GM23338 (cell line): ENCODE data around the gene TESMIN. TPM values are rescaled to one million over a fixed set of nuclear protein-coding genes. Genes with fewer than 3 reads are reported as not detected.
A peak's percentile ranks its signal among the peaks of the same experiment; 100 is the strongest.

Source experiments
- ATAC-seq: fragments of 200-7000 bp; cut with Tn5 transposase; 3 replicates; pipeline ENCODE4 v1.9.1; 2020
- DNase-seq: peaks from one replicate; pipeline ENCODE4 v3.0.0-alpha.2; 2015; ENCODE audit warnings: low spot score
- H2AFZ ChIP-seq: fragments of 200-600 bp; sonication (generic); 2 replicates; pipeline ENCODE4 v1.8.0; 2016; ENCODE audit warnings: antibody characterized with exemption, mild to moderate bottlenecking, moderate library complexity
- H3F3A ChIP-seq: fragments of 200-600 bp; sonication (generic); replicated peaks from 2 replicates; pipeline ENCODE4 v1.8.0; 2017; ENCODE audit warnings: antibody characterized with exemption, mixed run types, low read depth
- H3K27ac ChIP-seq: fragments of 200-600 bp; sonication (generic); 2 replicates; pipeline ENCODE4 v1.6.1; 2016; ENCODE audit warnings: low read depth
- H3K27me3 ChIP-seq: fragments of 200-600 bp; sonication (generic); 2 replicates; pipeline ENCODE4 v1.8.0; 2016; ENCODE audit warnings: mild to moderate bottlenecking, mixed run types, moderate library complexity; ENCODE audit not compliant: insufficient read depth
- H3K36me3 ChIP-seq: fragments of 200-600 bp; sonication (generic); 2 replicates; pipeline ENCODE4 v1.8.0; 2016; ENCODE audit warnings: mild to moderate bottlenecking; ENCODE audit not compliant: insufficient read depth
- H3K4me1 ChIP-seq: fragments of 200-600 bp; sonication (generic); 2 replicates; pipeline ENCODE4 v1.8.0; 2016; ENCODE audit warnings: mild to moderate bottlenecking, moderate library complexity; ENCODE audit not compliant: insufficient read depth
- H3K4me2 ChIP-seq: fragments of 200-600 bp; sonication (generic); 2 replicates; pipeline ENCODE4 v1.7.1; 2017; ENCODE audit warnings: mixed run types
- H3K4me3 ChIP-seq: fragments of 200-600 bp; sonication (generic); 2 replicates; pipeline ENCODE4 v1.6.1; 2016; ENCODE audit warnings: mixed run types
- H3K79me2 ChIP-seq: fragments of 200-600 bp; sonication (generic); replicated peaks from 2 replicates; pipeline ENCODE4 v1.8.0; 2017; ENCODE audit warnings: mild to moderate bottlenecking; ENCODE audit not compliant: insufficient read depth
- H3K9me2 ChIP-seq: fragments of 200-600 bp; sonication (generic); 2 replicates; pipeline ENCODE4 v1.8.0; 2017; ENCODE audit not compliant: insufficient read depth
- H4K20me1 ChIP-seq: fragments of 200-600 bp; sonication (generic); replicated peaks from 2 replicates; pipeline ENCODE4 v1.8.0; 2017; ENCODE audit warnings: mild to moderate bottlenecking; ENCODE audit not compliant: insufficient read depth
- H3K27ac Mint-ChIP-seq: 2 replicates; pipeline ENCODE4 v1.8.0; 2020; ENCODE audit warnings: inconsistent platforms, mild to moderate bottlenecking, moderate library complexity, mixed read lengths
- H3K27me3 Mint-ChIP-seq: 3 replicates; pipeline ENCODE4 v1.8.0; 2022; ENCODE audit warnings: low read depth, mild to moderate bottlenecking, moderate library complexity, mixed read lengths, inconsistent platforms; ENCODE audit not compliant: insufficient read depth, poor library complexity
- H3K36me3 Mint-ChIP-seq: 3 replicates; pipeline ENCODE4 v1.8.0; 2021; ENCODE audit warnings: low read depth, mild to moderate bottlenecking, inconsistent platforms, moderate library complexity, mixed read lengths
- H3K4me1 Mint-ChIP-seq: 3 replicates; pipeline ENCODE4 v1.8.0; 2020; ENCODE audit warnings: mild to moderate bottlenecking, inconsistent platforms, mixed read lengths
- H3K4me3 Mint-ChIP-seq: 3 replicates; pipeline ENCODE4 v1.8.0; 2021; ENCODE audit warnings: moderate library complexity, mild to moderate bottlenecking, inconsistent platforms, mixed read lengths
- H3K9me3 Mint-ChIP-seq: 3 replicates; pipeline ENCODE4 v1.8.0; 2020; ENCODE audit warnings: moderate library complexity, mild to moderate bottlenecking, inconsistent platforms, mixed read lengths
- EZH2phosphoT487 ChIP-seq: fragments of 200-600 bp; sonication (generic); IDR thresholded peaks from one replicate; pipeline ENCODE4 v1.8.1; 2018; ENCODE audit warnings: antibody characterized with exemption; ENCODE audit not compliant: unreplicated experiment
- NANOG ChIP-seq: IDR thresholded peaks from 2 replicates; pipeline ENCODE4 v1.6.1; 2016; ENCODE audit warnings: antibody characterized with exemption, borderline replicate concordance
- POLR2AphosphoS5 ChIP-seq: IDR thresholded peaks from 2 replicates; pipeline ENCODE4 v1.6.1; 2016; ENCODE audit warnings: antibody characterized with exemption, low read depth
- ZNF331 ChIP-seq: fragments of 250-450 bp; sonication (Bioruptor Pico); IDR thresholded peaks from 2 replicates; pipeline ENCODE4 v1.5.0; 2020; ENCODE audit warnings: low read depth, mild to moderate bottlenecking, moderate library complexity
- polyA plus RNA-seq: library from polyadenylated mRNA; unstranded; fragments of >200 nt; fragmentation: Nextera tagmentation; extraction: Ambion mirVana; gene quantifications from 2 replicates; pipeline ENCODE4 v1.2.1, GENCODE V29; 2016
- total RNA-seq: library from RNA; depleted of rRNA; stranded (reverse); fragments of >200 nt; shearing (Covaris generic); gene quantifications from 2 replicates; pipeline ENCODE4 v1.2.3, GENCODE V29; 2014
- TF ChIP-seq, protein P1 (sequence below): fragments of 250-450 bp; sonication (Bioruptor Pico); IDR thresholded peaks from 2 replicates; pipeline ENCODE4 v1.5.0; 2020; ENCODE audit warnings: mild to moderate bottlenecking, moderate library complexity
- TF ChIP-seq, protein P2 (sequence below): IDR thresholded peaks from 2 replicates; pipeline ENCODE4 v1.6.1; 2016; ENCODE audit warnings: antibody characterized with exemption

Gene TESMIN
- total and polyA plus RNA-seq, 2 experiments from 2014 or later: 54.5 to 64.6 TPM

DNA sequence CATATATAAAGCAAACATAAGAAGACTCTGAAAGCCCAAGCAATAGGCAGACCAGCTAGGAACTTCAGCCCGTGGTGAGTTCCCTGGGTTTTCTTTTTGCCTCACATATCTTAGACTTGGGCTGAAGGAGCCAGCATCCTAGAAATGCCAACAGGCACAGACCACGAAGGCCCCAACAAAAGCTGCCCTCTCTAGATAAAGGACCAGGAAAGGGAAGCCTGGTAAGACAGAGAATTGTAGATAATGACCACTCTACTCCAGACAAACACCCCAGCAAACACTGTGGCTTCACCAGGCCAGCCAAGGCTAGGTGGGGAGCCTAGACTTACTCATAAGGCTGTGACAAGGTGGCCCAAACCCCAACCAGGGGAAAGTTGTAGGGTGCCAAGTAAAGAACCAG is 55.8 kb downstream of the TESMIN start (continued):
- TF ChIP-seq, protein P1, sequence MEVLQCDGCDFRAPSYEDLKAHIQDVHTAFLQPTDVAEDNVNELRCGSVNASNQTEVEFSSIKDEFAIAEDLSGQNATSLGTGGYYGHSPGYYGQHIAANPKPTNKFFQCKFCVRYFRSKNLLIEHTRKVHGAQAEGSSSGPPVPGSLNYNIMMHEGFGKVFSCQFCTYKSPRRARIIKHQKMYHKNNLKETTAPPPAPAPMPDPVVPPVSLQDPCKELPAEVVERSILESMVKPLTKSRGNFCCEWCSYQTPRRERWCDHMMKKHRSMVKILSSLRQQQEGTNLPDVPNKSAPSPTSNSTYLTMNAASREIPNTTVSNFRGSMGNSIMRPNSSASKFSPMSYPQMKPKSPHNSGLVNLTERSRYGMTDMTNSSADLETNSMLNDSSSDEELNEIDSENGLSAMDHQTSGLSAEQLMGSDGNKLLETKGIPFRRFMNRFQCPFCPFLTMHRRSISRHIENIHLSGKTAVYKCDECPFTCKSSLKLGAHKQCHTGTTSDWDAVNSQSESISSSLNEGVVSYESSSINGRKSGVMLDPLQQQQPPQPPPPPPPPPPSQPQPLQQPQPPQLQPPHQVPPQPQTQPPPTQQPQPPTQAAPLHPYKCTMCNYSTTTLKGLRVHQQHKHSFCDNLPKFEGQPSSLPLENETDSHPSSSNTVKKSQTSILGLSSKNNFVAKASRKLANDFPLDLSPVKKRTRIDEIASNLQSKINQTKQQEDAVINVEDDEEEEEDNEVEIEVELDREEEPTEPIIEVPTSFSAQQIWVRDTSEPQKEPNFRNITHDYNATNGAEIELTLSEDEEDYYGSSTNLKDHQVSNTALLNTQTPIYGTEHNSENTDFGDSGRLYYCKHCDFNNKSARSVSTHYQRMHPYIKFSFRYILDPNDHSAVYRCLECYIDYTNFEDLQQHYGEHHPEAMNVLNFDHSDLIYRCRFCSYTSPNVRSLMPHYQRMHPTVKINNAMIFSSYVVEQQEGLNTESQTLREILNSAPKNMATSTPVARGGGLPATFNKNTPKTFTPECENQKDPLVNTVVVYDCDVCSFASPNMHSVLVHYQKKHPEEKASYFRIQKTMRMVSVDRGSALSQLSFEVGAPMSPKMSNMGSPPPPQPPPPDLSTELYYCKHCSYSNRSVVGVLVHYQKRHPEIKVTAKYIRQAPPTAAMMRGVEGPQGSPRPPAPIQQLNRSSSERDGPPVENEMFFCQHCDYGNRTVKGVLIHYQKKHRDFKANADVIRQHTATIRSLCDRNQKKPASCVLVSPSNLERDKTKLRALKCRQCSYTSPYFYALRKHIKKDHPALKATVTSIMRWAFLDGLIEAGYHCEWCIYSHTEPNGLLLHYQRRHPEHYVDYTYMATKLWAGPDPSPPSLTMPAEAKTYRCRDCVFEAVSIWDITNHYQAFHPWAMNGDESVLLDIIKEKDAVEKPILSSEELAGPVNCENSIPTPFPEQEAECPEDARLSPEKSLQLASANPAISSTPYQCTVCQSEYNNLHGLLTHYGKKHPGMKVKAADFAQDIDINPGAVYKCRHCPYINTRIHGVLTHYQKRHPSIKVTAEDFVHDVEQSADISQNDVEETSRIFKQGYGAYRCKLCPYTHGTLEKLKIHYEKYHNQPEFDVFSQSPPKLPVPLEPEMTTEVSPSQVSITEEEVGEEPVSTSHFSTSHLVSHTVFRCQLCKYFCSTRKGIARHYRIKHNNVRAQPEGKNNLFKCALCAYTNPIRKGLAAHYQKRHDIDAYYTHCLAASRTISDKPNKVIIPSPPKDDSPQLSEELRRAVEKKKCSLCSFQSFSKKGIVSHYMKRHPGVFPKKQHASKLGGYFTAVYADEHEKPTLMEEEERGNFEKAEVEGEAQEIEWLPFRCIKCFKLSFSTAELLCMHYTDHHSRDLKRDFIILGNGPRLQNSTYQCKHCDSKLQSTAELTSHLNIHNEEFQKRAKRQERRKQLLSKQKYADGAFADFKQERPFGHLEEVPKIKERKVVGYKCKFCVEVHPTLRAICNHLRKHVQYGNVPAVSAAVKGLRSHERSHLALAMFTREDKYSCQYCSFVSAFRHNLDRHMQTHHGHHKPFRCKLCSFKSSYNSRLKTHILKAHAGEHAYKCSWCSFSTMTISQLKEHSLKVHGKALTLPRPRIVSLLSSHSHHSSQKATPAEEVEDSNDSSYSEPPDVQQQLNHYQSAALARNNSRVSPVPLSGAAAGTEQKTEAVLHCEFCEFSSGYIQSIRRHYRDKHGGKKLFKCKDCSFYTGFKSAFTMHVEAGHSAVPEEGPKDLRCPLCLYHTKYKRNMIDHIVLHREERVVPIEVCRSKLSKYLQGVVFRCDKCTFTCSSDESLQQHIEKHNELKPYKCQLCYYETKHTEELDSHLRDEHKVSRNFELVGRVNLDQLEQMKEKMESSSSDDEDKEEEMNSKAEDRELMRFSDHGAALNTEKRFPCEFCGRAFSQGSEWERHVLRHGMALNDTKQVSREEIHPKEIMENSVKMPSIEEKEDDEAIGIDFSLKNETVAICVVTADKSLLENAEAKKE (CRISPR knock-in tag): no peak
- TF ChIP-seq POLR2AphosphoS5 (no peak), ZNF331 (CRISPR knock-in tag) (no peak), EZH2phosphoT487 (no peak)
- TF ChIP-seq, protein P2, sequence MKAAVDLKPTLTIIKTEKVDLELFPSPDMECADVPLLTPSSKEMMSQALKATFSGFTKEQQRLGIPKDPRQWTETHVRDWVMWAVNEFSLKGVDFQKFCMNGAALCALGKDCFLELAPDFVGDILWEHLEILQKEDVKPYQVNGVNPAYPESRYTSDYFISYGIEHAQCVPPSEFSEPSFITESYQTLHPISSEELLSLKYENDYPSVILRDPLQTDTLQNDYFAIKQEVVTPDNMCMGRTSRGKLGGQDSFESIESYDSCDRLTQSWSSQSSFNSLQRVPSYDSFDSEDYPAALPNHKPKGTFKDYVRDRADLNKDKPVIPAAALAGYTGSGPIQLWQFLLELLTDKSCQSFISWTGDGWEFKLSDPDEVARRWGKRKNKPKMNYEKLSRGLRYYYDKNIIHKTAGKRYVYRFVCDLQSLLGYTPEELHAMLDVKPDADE: no peak

DNA sequence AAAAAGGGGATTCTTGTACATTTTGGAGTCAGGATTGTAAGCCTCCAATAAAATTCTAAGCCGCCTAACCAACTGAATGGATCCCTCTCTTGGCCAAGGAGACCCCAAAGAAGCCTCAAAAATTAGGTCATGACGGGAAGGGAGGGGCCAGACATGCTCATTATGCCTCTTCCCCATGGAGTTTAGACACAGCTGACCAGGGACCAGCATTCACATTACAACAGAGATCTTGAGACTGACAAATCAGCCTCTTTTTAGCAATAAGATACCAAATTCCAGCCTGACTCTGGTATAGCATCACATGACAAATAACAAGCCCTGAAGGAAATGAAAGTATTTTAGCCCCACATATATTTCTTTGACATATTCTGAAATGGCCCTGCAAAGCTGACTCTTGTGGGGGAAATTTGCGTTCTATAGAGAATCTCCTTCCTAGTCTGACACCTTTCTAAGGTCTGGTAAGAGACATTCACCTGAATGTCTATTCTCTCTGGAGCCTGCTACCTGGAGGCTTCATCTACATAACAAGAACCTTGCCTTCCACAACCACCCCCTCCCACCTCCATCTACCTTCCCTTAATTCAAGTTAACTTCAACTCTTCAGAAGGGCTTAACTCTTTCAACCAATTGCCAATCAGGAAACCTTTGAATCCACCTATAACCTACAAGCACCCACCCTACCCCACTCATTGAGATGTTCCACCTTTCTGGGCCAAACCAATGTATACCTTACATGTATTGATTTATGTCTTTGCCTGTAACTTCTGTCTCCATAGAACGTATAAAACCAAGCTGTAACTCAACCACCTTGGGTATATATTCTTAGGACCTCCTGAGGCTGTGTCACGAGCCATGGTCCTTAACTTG is 56.7 kb downstream of the TESMIN start:
- Mint-ChIP-seq H3K27ac (peak overlapping the region; percentile 86), H3K4me1 (peaks cover 47% of the 10 kb centered on the region), H3K4me3 (peak overlapping the region; percentile 35), H3K36me3 (peaks cover 25% of the 10 kb centered on the region), H3K27me3 (peaks cover 15% of the 10 kb centered on the region), H3K9me3 (peaks cover 14% of the 10 kb centered on the region; the same call in 2 of the 3 replicates)
- Histone ChIP-seq H4K20me1 (no peaks in the 10 kb centered on the region), H3K27ac (peak overlapping the region; percentile 73), H3K9me2 (0 out of 2 replicates have a peak, but pooled peaks cover under 1% of the 10 kb centered on the region), H3K4me2 (peak overlapping the region; percentile 12), H3K79me2 (no peaks in the 10 kb centered on the region), H2AFZ (no peak overlapping the region), H3F3A (peaks cover 13% of the 10 kb centered on the region), H3K4me3 (peak overlapping the region; percentile 1; the same call in 1 of the 2 replicates), H3K27me3 (no peaks in the 10 kb centered on the region), H3K4me1 (peaks cover 18% of the 10 kb centered on the region), H3K36me3 (no peaks in the 10 kb centered on the region)
- ATAC-seq (peak; percentile 91), DNase-seq (peak; percentile 80)
- TF ChIP-seq NANOG: no peak
- TF ChIP-seq ZNF331 (CRISPR knock-in tag): no peak
- TF ChIP-seq, protein P1 (CRISPR knock-in tag): peak; percentile 54; the same call in 1 of the 2 replicates
- TF ChIP-seq POLR2AphosphoS5: peak; percentile 24; the same call in 1 of the 2 replicates
